Kidney glomerular epithelial cell (primary cell): Measurements from ENCODE around the gene UNKL.
"Not testable (repeated sequence)": the region's sequence is repeated elsewhere in the genome, so short reads cannot be mapped to it uniquely, and the experiment has no call there.

Experiments
- DNase-seq: peaks from one replicate; lab custom pipeline; 2025; lab: John Stamatoyannopoulos, UW

UNKL gene

GRCh38 chr16:1445518-1446203 is 31.2 kb upstream of the UNKL start:
- DNase-seq: no peak

- no peak for DNase-seq
Measured at GRCh38 chr16:1444730-1445517, 30.4 kb upstream of the UNKL start.

- DNase-seq: no peak
Measured at GRCh38 chr16:1443980-1444729, 29.7 kb upstream of the UNKL start, which contains the start of gene CCDC154. Gene CCDC154, minus strand, starts transcription at chr16:1444556. Its CDS starts 234 bp downstream, at chr16:1444322.

- no peak for DNase-seq
Measured at GRCh38 chr16:1443403-1443973, 29.0 kb upstream of the UNKL start.

- no peak for DNase-seq
Measured at GRCh38 chr16:1442697-1443096, 28.2 kb upstream of the UNKL start.

GRCh38 chr16:1441391-1441829 is 26.9 kb upstream of the UNKL start:
- no peak for DNase-seq

GRCh38 chr16:1439699-1440074 is 25.2 kb upstream of the UNKL start:
- DNase-seq: not testable (repeated sequence)

GRCh38 chr16:1439058-1439698 is 24.7 kb upstream of the UNKL start:
- no peak for DNase-seq

GRCh38 chr16:1438229-1439057 is 23.9 kb upstream of the UNKL start:
- no peak for DNase-seq

GRCh38 chr16:1437606-1438005 is 23.1 kb upstream of the UNKL start:
- no peak for DNase-seq

GRCh38 chr16:1436731-1437355 is 22.3 kb upstream of the UNKL start:
- no peak for DNase-seq

- DNase-seq: no peak
Measured at GRCh38 chr16:1435921-1436697, 21.6 kb upstream of the UNKL start.

GRCh38 chr16:1434644-1435592 is 20.4 kb upstream of the UNKL start:
- DNase-seq: no peak

GRCh38 chr16:1433756-1434155 is 19.3 kb upstream of the UNKL start:
- DNase-seq: no peak

- DNase-seq: no peak
Measured at GRCh38 chr16:1433263-1433560, 18.7 kb upstream of the UNKL start.

GRCh38 chr16:1432388-1433262 is 18.1 kb upstream of the UNKL start:
- DNase-seq: no peak

- no peak for DNase-seq
Measured at GRCh38 chr16:1431497-1432270, 17.2 kb upstream of the UNKL start.
